AG04449 (cell line): ENCODE data around the gene DOCK4.

Experiments used
- CTCF ChIA-PET: fragments of 350-600 bp; formaldehyde crosslinking; extraction: SDS; loops from one replicate; lab custom pipeline; 2021; ENCODE audit warnings: antibody characterized with exemption; lab: Yijun Ruan, JAX
- POLR2A ChIA-PET: fragments of 400-600, 350-600 bp; formaldehyde crosslinking; extraction: SDS; loops from one replicate; lab custom pipeline; 2020; ENCODE audit warnings: antibody characterized with exemption, inconsistent platforms; lab: Yijun Ruan, JAX
- DNase-seq: peaks from one replicate; pipeline ENCODE4 v3.0.0-alpha.2; 2010; ENCODE audit warnings: low read depth, low spot score
- H3K4me3 ChIP-seq: 2 replicates; pipeline ENCODE4 v1.5.1; 2011; ENCODE audit warnings: low read depth, mild to moderate bottlenecking, control low read depth, low read length
- TF ChIP-seq, protein P1 (sequence below): IDR thresholded peaks from one replicate; pipeline ENCODE4 v1.5.1; 2011; ENCODE audit warnings: mild to moderate bottlenecking, moderate library complexity, low read length, control low read depth, inconsistent platforms; ENCODE audit not compliant: insufficient read depth; ENCODE audit errors: missing control alignments

The DOCK4 gene

DNA sequence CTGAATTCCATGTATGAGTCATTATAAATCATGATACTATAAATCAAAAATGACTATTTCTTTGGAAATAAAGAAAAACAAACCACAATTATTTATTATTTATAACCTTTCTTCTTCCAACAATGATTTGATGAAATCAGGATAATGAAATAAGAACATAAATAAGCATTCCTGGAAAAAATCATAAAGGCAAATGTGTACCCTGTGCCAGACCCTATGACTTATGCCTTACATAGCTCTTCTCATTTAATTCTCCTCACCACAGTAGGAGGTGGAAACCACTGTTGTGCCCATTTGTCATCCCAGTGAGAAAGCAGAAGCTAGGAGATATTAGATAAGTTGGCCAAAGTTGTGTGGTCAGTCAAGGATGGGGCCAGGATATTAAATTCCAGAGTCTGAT lies 255.1 kb downstream of the DOCK4 start:
- POLR2A ChIA-PET = no interaction called here
- CTCF ChIA-PET = no interaction called here
- TF ChIP-seq, protein P1, sequence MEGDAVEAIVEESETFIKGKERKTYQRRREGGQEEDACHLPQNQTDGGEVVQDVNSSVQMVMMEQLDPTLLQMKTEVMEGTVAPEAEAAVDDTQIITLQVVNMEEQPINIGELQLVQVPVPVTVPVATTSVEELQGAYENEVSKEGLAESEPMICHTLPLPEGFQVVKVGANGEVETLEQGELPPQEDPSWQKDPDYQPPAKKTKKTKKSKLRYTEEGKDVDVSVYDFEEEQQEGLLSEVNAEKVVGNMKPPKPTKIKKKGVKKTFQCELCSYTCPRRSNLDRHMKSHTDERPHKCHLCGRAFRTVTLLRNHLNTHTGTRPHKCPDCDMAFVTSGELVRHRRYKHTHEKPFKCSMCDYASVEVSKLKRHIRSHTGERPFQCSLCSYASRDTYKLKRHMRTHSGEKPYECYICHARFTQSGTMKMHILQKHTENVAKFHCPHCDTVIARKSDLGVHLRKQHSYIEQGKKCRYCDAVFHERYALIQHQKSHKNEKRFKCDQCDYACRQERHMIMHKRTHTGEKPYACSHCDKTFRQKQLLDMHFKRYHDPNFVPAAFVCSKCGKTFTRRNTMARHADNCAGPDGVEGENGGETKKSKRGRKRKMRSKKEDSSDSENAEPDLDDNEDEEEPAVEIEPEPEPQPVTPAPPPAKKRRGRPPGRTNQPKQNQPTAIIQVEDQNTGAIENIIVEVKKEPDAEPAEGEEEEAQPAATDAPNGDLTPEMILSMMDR = no peak

DNA sequence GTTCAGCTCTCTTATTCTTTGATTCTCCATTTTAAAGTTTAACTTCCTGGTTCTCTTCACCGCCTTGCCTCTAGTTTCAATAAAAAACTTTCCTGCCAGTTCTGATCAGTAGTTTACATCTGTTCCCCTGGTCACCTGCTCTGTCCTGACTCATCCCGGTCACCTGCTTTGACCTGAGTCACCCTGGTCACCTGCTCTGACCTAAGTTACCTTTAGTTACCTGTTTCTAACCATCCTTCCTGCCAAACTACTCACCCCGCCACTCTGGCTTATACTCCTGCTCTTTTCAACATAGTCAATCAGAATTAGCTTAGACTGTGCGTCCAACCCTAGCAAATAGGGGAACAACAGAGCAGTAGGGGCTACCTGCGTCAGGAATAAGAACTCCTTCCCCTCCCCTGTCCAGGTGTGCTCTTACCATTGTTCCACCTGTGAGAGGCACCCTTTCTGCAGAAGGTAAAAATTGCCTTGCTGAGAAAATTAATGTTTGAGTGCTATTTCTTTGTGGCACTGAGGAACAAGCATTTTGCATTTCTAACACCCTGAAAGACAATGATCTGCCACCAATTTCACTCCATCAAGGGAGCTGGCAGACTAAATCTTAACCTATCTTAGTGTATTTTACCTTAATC lies 263.6 kb downstream of the DOCK4 start:
- TF ChIP-seq, protein P1 = no peak
- no peak overlapping the region for H3K4me3 ChIP-seq
- POLR2A ChIA-PET = no interaction called here
- no peak for DNase-seq
- CTCF ChIA-PET = no interaction called here

More for the DNA sequence above, 255.1 kb downstream of the DOCK4 start:
- no peak overlapping the region for H3K4me3 ChIP-seq
- DNase-seq = no peak

DNA sequence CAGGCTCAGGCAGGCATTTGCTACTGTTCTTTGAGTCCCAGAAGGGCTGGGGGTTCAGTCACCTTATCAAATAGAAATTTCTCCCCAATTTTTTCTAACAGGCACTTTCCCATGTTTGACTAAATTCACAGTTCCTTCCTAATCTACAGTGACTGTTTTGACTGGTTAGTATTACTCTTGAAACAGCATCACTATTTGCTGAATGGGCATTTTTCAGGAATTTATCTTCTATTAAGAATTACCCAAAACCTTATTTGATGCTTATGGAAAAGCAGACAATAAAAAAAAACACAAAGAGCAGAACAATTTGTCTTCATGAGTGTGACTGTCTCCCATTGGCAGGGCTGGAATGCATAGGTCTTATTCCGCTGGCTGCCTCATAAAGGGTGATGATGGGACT lies 269.0 kb downstream of the DOCK4 start:
- no peak for DNase-seq
- TF ChIP-seq, protein P1 = no peak
- H3K4me3 ChIP-seq = no peak overlapping the region
- ChIA-PET POLR2A (no interaction called here), CTCF (no interaction called here)

GRCh38 chr7:111933609-111934008 lies 272.6 kb downstream of the DOCK4 start:
- TF ChIP-seq, protein P1 = no peak
- CTCF ChIA-PET = no interaction called here
- no peak overlapping the region for H3K4me3 ChIP-seq
- DNase-seq = no peak
- POLR2A ChIA-PET = no interaction called here

- no peak for DNase-seq
- H3K4me3 ChIP-seq = no peak overlapping the region
- TF ChIP-seq, protein P1 = no peak
- ChIA-PET CTCF (interaction anchor here (2.1 kb wide), 1 partner anchor 169 kb away, joined by 7 read pairs; no protein-coding TSS in a partner anchor), POLR2A (no interaction called here)
Measured at GRCh38 chr7:111931958-111932357, 274.2 kb downstream of the DOCK4 start.

GRCh38 chr7:111931016-111931517 lies 275.1 kb downstream of the DOCK4 start:
- DNase-seq = no peak
- TF ChIP-seq, protein P1 = no peak
- ChIA-PET CTCF (interaction anchor here (2.1 kb wide), 1 partner anchor 169 kb away, joined by 7 read pairs; no protein-coding TSS in a partner anchor), POLR2A (no interaction called here)
- no peak overlapping the region for H3K4me3 ChIP-seq
